GM06990 (cell line): ENCODE data around the gene ERCC6L.

Experiments
- DNase-seq: peaks from one replicate; pipeline ENCODE4 v3.0.0-alpha.2; 2011; ENCODE audit not compliant: insufficient read length; ENCODE audit errors: extremely low read depth
- H3K27me3 ChIP-seq: replicated peaks from 2 replicates; pipeline ENCODE4 v1.6.0; 2011; ENCODE audit warnings: low read length; ENCODE audit not compliant: control insufficient read depth, insufficient read depth
- H3K36me3 ChIP-seq: 2 replicates; pipeline ENCODE4 v1.5.1; 2011; ENCODE audit warnings: low read length; ENCODE audit not compliant: control insufficient read depth, insufficient read depth
- H3K4me3 ChIP-seq: replicated peaks from 2 replicates; pipeline ENCODE4 v1.5.1; 2011; ENCODE audit warnings: low read depth, mild to moderate bottlenecking, control low read depth, low read length
- CTCF ChIP-seq: IDR thresholded peaks from 2 replicates; pipeline ENCODE4 v1.5.1; 2011; ENCODE audit warnings: low read length, control low read depth, mild to moderate bottlenecking, inconsistent platforms; ENCODE audit not compliant: insufficient read depth, poor library complexity, severe bottlenecking

Gene ERCC6L

GRCh38 chrX:72205706-72206105, 33.1 kb downstream of the ERCC6L start:
- H3K4me3 ChIP-seq = no peak overlapping the region
- no peaks in the 10 kb centered on the region for H3K36me3 ChIP-seq
- TF ChIP-seq CTCF = no peak
- no peaks in the 10 kb centered on the region for H3K27me3 ChIP-seq
- DNase-seq = no peak

GRCh38 chrX:72203421-72203820, 35.4 kb downstream of the ERCC6L start:
- H3K4me3 ChIP-seq = no peak overlapping the region

GRCh38 chrX:72202792-72203401, 35.9 kb downstream of the ERCC6L start:
- H3K36me3 ChIP-seq = no peaks in the 10 kb centered on the region; the same call in 1 of the 2 replicates
- H3K4me3 ChIP-seq = no peak overlapping the region
- TF ChIP-seq CTCF = no peak
- DNase-seq = no peak
- H3K27me3 ChIP-seq = no peaks in the 10 kb centered on the region

More at GRCh38 chrX:72203421-72203820, 35.4 kb downstream of the ERCC6L start:
- H3K27me3 ChIP-seq = no peaks in the 10 kb centered on the region
- TF ChIP-seq CTCF = no peak
- no peaks in the 10 kb centered on the region; the same call in 1 of the 2 replicates for H3K36me3 ChIP-seq
- DNase-seq = no peak

GRCh38 chrX:72201836-72202536, 36.8 kb downstream of the ERCC6L start:
- H3K4me3 ChIP-seq = no peak overlapping the region
- H3K27me3 ChIP-seq = no peaks in the 10 kb centered on the region
- TF ChIP-seq CTCF = no peak
- H3K36me3 ChIP-seq = no peaks in the 10 kb centered on the region; the same call in 1 of the 2 replicates
- DNase-seq = no peak

- H3K4me3 ChIP-seq = no peak overlapping the region
- no peak for DNase-seq
- H3K36me3 ChIP-seq = no peaks in the 10 kb centered on the region; the same call in 1 of the 2 replicates
- no peaks in the 10 kb centered on the region for H3K27me3 ChIP-seq
- no peak for TF ChIP-seq CTCF
These were observed 55.9 kb downstream of the ERCC6L start for GRCh38 chrX:72182924-72183323.
